HG02763 (cell line): ENCODE measurements around the gene RIMBP2.

Experiments
- ATAC-seq: cut with Tn5 transposase; IDR thresholded peaks from one replicate; pipeline ENCODE4 v1.9.1; 2021; ENCODE audit warnings: mild to moderate bottlenecking, moderate library complexity; ENCODE audit not compliant: unreplicated experiment

The RIMBP2 gene

GRCh38 chr12:130353081-130353480 is 363.0 kb downstream of the RIMBP2 start:
- ATAC-seq: no peak

GRCh38 chr12:130351326-130351725 is 364.8 kb downstream of the RIMBP2 start:
- ATAC-seq: no peak

- no peak for ATAC-seq
These were observed 365.4 kb downstream of the RIMBP2 start for GRCh38 chr12:130350715-130351114.

DNA sequence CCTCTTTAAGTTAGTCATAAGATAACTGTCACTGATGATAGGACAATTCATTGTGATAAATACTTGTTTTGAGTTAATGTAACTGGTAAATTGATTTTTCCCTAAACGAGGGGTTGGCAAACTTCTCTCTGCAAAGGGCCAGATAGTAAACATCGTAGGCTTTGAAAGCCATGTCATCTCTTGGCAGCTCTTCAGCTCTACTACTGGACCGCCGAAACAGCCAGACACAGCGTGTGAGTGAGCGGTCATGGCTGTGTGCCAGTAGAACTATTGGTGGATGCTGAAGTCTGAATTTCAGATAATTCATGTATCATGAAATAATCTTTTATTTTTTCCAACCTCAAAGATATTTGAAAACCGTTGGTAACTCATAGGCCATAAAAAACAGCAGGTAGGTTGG is 368.5 kb downstream of the RIMBP2 start:
- ATAC-seq: no peak
